ENCODE measurements around the gene VAC14. TPM values are rescaled to one million over a fixed set of nuclear protein-coding genes. Genes with fewer than 3 reads are reported as not detected.
A peak's percentile ranks its signal among the peaks of the same experiment; 100 is the strongest.

The VAC14 gene
- total and polyA plus RNA-seq, 8 donors: 14.9 to 90.6 (median 39.3) TPM

DNA sequence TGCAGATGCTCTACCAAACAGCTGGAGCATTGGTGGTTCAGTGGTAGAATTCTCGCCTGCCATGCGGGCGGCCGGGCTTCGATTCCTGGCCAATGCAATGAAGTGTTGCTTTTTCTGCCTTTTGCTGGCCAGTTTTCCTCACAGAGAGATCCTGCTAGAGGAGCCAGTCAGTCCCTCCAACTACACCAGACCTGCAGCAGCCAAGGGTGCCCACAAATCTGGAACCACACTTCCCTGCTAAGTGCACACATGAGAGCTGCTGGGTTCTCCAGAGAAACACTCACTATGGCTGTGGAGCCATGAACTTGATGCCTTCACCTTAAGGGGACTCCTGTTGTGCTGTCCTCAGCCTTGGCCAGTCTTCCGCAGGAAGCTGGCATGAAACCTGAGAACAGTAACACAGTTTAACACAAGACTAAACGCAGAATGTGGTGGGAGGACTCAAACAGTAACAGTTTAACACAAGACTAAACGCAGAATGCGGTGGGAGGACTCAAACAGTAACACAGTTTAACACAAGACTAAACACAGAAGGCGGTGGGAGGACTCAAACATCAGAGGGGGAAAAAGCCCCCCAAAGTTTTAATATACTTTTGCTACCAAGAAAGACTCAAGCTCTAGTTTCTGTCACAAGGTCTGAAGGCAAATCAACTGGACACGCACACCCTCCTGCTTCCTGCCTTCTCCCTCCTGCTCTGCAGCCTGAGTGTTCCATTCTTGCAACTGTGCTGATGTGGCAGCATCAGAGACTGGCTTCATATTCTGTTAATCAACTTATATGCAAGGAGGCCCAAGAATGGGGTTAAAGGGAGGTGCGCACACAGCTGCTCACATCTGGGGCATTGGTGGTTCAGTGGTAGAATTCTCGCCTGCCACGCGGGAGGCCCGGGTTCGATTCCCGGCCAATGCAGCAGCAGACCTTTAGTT, 12.0 kb downstream of the VAC14 start:
- peak; percentile 47 to 80 for DNase-seq
- TF ChIP-seq EP300 (IDR thresholded peaks at IDR 0.05) (no peak), POLR2AphosphoS5 (IDR thresholded peaks at IDR 0.05) (no peak), POLR2A (IDR thresholded peaks at IDR 0.05) (no peak)
- TF ChIP-seq, protein P1, sequence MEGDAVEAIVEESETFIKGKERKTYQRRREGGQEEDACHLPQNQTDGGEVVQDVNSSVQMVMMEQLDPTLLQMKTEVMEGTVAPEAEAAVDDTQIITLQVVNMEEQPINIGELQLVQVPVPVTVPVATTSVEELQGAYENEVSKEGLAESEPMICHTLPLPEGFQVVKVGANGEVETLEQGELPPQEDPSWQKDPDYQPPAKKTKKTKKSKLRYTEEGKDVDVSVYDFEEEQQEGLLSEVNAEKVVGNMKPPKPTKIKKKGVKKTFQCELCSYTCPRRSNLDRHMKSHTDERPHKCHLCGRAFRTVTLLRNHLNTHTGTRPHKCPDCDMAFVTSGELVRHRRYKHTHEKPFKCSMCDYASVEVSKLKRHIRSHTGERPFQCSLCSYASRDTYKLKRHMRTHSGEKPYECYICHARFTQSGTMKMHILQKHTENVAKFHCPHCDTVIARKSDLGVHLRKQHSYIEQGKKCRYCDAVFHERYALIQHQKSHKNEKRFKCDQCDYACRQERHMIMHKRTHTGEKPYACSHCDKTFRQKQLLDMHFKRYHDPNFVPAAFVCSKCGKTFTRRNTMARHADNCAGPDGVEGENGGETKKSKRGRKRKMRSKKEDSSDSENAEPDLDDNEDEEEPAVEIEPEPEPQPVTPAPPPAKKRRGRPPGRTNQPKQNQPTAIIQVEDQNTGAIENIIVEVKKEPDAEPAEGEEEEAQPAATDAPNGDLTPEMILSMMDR (IDR thresholded peaks at IDR 0.05): no peak
- H3K36me3 ChIP-seq: peaks cover 21 to 48% (median 46%) of the 10 kb centered on the region in 4 donors
- no peaks in the 10 kb centered on the region for H3K27me3 ChIP-seq
- intact Hi-C loops (cut with DNase I; ENCODE audit: low total_unique reads): no loop called here
- 68 to 86% (median 81%) methylated on average over 18 of the region's 18 CpGs for WGBS, 5 donors
- H3K27ac ChIP-seq: no peak overlapping the region
- H3K4me3 ChIP-seq: no peak overlapping the region
- no peaks in the 10 kb centered on the region for H3K9me3 ChIP-seq
- H3K4me1 ChIP-seq: peaks cover 0 to 24% (median 12%) of the 10 kb centered on the region in 4 donors

DNA sequence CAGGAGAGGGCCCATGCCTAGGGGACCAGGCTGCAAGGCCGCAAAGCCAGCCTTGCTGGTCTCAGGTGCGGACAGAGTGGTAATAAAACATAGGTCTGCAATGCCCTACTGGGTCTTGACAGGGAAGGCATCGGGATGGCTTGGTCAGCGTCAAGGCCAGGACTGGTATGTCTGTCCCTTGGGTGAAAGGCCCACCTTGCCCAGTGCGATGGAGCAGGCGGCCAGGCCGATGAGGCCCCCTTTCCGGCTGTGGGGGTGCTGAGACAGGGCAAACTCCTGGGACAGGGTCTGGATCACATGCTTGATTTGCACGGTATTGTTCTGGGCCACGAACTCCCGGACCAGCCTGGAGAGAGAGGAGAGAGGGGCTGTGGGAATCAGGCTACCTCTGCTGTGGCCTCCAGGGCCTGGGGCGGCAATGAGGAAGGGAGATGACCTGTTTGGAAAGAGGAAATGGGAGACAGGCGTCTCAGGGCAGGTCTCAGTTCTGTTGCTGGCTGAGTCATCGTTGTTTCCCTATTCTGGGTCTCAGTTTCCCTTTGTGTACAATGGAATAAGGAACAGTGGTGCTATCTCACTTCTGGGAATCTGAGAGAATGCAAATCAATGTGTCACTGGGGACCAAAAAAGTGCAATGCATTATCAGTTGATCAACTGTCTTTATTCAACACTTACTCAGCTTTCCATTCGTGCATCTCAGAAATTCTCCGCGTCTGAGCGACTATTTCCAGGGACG, 14.8 kb downstream of the VAC14 start:
- H3K27me3 ChIP-seq: no peaks in the 10 kb centered on the region
- no peak for TF ChIP-seq POLR2A (IDR thresholded peaks at IDR 0.05)
- TF ChIP-seq, protein P1 (IDR thresholded peaks at IDR 0.05): no peak
- no peak for TF ChIP-seq EP300 (IDR thresholded peaks at IDR 0.05)
- no peak for TF ChIP-seq POLR2AphosphoS5 (IDR thresholded peaks at IDR 0.05)
- peaks cover 0 to 20% (median 8%) of the 10 kb centered on the region in 4 donors for H3K4me1 ChIP-seq
- H3K9me3 ChIP-seq: peaks cover 0 to 6% (median 0%) of the 10 kb centered on the region in 4 donors
- 94 to 96% (median 94%) methylated on average over 18 to 19 of the region's 19 CpGs for WGBS, 5 donors
- H3K4me3 ChIP-seq: no peak overlapping the region
- intact Hi-C loops (cut with DNase I; ENCODE audit: low total_unique reads): no loop called here
- peaks cover 46 to 75% (median 72%) of the 10 kb centered on the region in 4 donors for H3K36me3 ChIP-seq
- DNase-seq: no peak
- no peak overlapping the region for H3K27ac ChIP-seq

DNA sequence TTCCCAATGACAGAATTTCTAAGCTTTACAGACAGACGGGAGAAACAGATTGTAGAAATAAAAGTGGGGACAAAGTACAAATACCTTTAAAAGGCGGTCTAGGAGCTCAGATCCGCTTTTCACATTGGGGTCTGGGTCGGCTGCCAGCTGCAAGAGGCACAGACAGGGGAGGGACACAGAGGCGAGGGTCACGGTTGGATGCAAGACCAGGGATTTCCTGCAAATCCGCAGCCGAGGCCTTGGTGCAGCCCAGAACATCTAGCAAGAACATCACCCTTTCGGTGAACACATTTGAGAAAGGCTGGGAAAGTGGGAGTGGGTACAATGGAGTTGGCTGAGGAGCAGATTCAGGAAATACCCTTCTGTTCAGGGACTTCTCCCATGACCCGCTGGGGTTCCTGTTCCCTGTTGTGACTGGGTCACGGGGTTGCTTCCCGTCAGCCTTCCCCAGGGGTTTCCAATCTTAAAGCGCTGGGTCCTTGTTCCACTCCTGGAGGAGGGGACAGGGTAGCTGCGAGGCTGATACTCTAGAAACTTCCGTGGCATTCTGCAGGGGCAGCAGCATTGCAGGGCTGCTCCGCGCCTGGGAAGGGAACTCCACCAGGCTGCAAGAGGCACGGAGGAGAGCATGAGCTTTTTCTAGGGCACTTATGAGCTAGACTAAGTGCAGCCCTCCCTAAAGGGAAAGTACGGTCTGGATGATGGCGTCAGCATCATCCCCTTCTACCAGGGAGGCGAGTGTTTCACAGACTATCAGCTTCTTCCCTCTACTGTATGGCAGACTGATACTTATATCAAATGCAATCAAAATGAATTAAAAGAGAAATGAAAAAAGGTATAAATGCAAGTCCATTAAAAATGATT, 16.0 kb downstream of the VAC14 start:
- Histone ChIP-seq H3K4me1 (peaks cover 0 to 14% (median 5%) of the 10 kb centered on the region in 4 donors), H3K36me3 (peaks cover 59 to 86% (median 83%) of the 10 kb centered on the region in 4 donors), H3K9me3 (peaks cover 0 to 7% (median 0%) of the 10 kb centered on the region in 4 donors), H3K27me3 (no peaks in the 10 kb centered on the region), H3K4me3 (no peak overlapping the region), H3K27ac (no peak overlapping the region)
- intact Hi-C loops (cut with DNase I; ENCODE audit: low total_unique reads): no loop called here
- 89 to 94% (median 93%) methylated on average over 21 of the region's 21 CpGs for WGBS, 5 donors
- TF ChIP-seq POLR2A (IDR thresholded peaks at IDR 0.05) (no peak), EP300 (IDR thresholded peaks at IDR 0.05) (no peak), POLR2AphosphoS5 (IDR thresholded peaks at IDR 0.05) (no peak)
- TF ChIP-seq, protein P1 (IDR thresholded peaks at IDR 0.05): no peak
- DNase-seq: no peak

Data from stomach (tissue), 9 donors.